VCaP (cell line): ENCODE measurements around the gene CEP131.

Experiments used
- H3K27ac ChIP-seq: fragments of 450-650 bp; 2 replicates; pipeline ENCODE4 v1.5.1; 2017
- TF ChIP-seq, protein P1 (sequence below): fragments of 450-650 bp; conservative IDR thresholded peaks from 2 replicates; pipeline ENCODE4 v1.5.1; 2017; ENCODE audit warnings: mild to moderate bottlenecking, moderate library complexity

The CEP131 gene

GRCh38 chr17:81182596-81182995 lies 40.2 kb downstream of the CEP131 start:
- TF ChIP-seq, protein P1, sequence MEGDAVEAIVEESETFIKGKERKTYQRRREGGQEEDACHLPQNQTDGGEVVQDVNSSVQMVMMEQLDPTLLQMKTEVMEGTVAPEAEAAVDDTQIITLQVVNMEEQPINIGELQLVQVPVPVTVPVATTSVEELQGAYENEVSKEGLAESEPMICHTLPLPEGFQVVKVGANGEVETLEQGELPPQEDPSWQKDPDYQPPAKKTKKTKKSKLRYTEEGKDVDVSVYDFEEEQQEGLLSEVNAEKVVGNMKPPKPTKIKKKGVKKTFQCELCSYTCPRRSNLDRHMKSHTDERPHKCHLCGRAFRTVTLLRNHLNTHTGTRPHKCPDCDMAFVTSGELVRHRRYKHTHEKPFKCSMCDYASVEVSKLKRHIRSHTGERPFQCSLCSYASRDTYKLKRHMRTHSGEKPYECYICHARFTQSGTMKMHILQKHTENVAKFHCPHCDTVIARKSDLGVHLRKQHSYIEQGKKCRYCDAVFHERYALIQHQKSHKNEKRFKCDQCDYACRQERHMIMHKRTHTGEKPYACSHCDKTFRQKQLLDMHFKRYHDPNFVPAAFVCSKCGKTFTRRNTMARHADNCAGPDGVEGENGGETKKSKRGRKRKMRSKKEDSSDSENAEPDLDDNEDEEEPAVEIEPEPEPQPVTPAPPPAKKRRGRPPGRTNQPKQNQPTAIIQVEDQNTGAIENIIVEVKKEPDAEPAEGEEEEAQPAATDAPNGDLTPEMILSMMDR: no peak
- H3K27ac ChIP-seq: no peak overlapping the region

DNA sequence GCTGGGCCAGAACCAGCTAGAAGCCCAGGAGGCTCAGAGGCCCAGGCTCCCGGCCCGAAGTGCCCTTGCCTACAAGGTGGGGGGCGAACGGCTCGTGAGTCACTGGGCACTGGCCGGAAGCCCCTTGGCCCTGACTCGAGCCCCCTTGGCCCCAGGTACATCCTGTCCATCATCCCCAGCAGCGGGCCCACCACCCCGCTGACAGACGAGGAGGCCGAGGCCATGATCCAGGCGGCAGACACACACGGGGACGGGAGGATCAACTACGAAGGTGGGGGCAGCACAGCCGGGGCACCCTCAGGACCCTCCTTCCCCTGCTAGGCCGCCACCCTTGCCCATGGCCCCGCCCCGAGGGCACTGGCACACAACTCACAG lies 41.0 kb downstream of the CEP131 start:
- TF ChIP-seq, protein P1: no peak
- no peak overlapping the region for H3K27ac ChIP-seq

GRCh38 chr17:81180836-81181810 lies 41.6 kb downstream of the CEP131 start:
- TF ChIP-seq, protein P1: no peak

DNA sequence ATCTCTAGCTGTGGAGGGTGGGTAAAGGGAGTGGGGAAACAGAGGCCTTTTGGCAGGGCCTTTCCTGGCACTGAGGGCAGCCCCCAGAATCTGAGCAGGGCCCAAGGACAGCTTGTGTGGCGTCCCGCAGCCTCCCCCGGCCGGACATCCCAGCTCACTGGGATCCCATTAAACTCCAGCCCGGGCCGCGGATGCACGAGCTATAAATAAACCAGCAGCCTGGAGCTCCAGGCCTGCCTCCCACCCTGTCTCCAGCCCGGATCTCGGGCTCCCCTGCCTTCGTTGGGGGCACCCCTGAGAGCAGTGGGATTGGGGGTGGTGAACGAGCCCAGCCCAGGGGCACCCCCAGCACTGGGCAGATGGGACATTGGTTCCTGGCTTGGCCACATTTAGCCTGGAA lies 42.9 kb downstream of the CEP131 start:
- TF ChIP-seq, protein P1: no peak

More at GRCh38 chr17:81180836-81181810, 41.6 kb downstream of the CEP131 start:
- no peak overlapping the region for H3K27ac ChIP-seq

DNA sequence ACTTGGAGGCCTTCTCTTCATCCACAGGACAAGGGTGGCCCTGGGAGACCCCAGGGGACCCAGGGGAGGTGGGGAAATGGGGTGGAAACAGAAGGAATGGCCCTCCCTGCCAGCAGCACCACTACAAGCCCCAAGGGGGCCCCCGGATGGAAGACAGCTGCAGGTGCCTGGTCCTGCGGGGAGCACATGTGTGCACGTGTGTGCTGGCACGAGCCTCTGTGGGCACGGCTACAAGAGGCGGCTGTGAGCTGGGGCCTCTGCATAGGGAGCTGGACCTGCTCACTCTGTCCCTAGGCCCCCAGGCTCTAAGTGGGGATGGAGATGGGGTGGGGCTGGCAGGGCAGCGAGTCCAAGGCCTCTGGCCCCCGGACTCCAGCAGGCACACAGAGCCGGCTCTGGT lies 43.5 kb downstream of the CEP131 start:
- no peak overlapping the region for H3K27ac ChIP-seq
- TF ChIP-seq, protein P1: no peak

More for the DNA sequence above, 42.9 kb downstream of the CEP131 start:
- H3K27ac ChIP-seq: no peak overlapping the region

DNA sequence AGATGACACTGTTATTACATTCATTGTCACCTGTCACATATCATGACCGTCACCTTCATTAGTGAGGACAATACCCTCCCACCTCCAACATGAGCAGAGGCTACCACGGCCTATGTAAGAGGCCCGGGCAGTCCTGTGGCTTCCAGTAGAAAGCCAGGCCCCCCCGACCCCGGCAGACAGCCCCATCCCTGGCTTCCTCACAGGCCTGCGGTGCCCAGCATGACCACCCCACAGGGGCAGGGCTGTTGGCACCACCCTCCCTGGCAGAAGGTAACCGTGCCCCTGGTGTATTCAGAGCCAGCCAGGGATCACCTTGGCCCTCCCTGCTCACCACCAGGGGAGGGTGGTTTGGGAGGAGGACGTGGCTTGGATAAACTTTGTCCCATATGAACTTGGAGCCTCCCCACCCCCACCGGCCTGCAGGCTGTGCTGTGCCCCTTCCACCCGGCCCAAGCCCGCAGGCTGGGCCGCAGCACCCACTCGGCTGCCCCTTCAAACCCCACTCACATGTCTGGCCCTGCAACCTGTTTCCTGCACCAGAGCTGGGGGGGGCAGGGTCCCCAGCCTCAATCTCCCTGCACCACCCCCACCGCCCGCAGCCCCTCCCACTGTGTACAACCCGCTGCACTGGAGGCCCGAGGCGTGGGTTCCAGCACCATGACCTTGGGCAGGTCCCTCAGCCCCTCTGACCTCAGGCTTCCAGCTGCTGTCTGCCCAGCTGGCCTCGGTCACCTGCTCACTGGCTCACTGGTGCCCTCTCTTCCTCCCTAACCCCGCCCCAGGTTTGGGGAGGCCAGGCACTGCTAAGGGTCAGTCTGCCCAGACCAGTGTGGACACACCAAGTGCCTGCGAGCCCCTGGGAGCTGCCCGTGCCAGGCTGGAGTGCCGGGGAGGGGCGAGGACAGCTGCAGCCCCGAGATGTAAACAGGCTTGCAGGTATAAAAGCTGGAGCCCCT lies 44.4 kb downstream of the CEP131 start:
- H3K27ac ChIP-seq: no peak overlapping the region
- TF ChIP-seq, protein P1: no peak

DNA sequence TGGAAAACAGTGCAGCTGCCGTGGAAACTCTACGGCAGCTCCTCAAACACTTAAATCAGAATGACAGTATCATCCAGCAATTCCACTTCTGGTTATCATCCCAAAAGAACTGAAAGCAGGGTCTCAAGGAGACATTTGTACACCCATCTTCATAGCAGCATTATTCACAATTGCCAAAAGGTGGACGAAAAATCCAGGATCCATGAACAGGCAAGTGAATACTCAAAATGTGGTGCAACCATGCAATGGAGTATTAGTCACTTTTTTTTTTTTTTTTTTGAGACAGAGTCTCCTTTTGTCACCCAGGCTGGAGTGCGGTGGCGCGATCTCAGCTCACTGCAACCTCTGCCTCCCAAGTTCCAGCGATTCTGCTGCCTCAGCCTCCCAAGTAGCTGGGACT lies 46.1 kb downstream of the CEP131 start:
- TF ChIP-seq, protein P1: no peak
- no peak overlapping the region for H3K27ac ChIP-seq
